ENCODE results near the gene KCNJ16.

GRCh38 chr17:70050931-70051330, 24.1 kb upstream of the KCNJ16 start:
- TF ChIP-seq CTCF (IDR thresholded peaks at IDR 0.05) (no peak), POLR2A (IDR thresholded peaks at IDR 0.05) (no peak)

Measured in esophagus squamous epithelium (tissue), 4 donors.